Neural cell (in vitro differentiated cells): ENCODE measurements around the gene BCAP31. TPM values are rescaled to one million over a fixed set of nuclear protein-coding genes. Genes with fewer than 3 reads are reported as not detected.

Experiments
- H2AFZ ChIP-seq: fragments of 200-600, 300-800 bp; sonication (generic), shearing (Covaris generic); 2 replicates; pipeline ENCODE4 v1.6.0; 2014; ENCODE audit warnings: low read depth, mild to moderate bottlenecking, antibody characterized with exemption, low read length, moderate library complexity
- H3F3A ChIP-seq: fragments of 200-600 bp; shearing (Covaris generic); 2 replicates; pipeline ENCODE4 v1.6.1; 2016; ENCODE audit warnings: mild to moderate bottlenecking, moderate library complexity, mixed read lengths, antibody characterized with exemption, low read length; ENCODE audit not compliant: insufficient read depth, poor library complexity, severe bottlenecking
- H3K27ac ChIP-seq: fragments of 200-600, 300-800 bp; sonication (generic), shearing (Covaris generic); 2 replicates; pipeline ENCODE4 v1.5.1; 2014; ENCODE audit warnings: mild to moderate bottlenecking, low read length, moderate library complexity
- H3K27me3 ChIP-seq: fragments of 300-800, 200-600 bp; sonication (generic), shearing (Covaris generic); 2 replicates; pipeline ENCODE4 v1.6.0; 2014; ENCODE audit warnings: mild to moderate bottlenecking, low read depth, low read length, moderate library complexity; ENCODE audit not compliant: insufficient read depth
- H3K36me3 ChIP-seq: fragments of 300-800, 200-600 bp; sonication (generic), shearing (Covaris generic); 2 replicates; pipeline ENCODE4 v1.5.1; 2014; ENCODE audit warnings: mild to moderate bottlenecking, antibody characterized with exemption, low read length, moderate library complexity; ENCODE audit not compliant: insufficient read depth
- H3K4me2 ChIP-seq: fragments of 300-800, 200-600 bp; sonication (generic), shearing (Covaris generic); 2 replicates; pipeline ENCODE4 v1.6.0; 2014; ENCODE audit warnings: mild to moderate bottlenecking, low read length
- H3K4me3 ChIP-seq: fragments of 300-800, 200-600 bp; sonication (generic), shearing (Covaris generic); 2 replicates; pipeline ENCODE4 v1.5.1; 2014; ENCODE audit warnings: mild to moderate bottlenecking, low read length, moderate library complexity
- H3K79me2 ChIP-seq: fragments of 200-600 bp; shearing (Covaris generic); replicated peaks from 2 replicates; pipeline ENCODE4 v1.6.0; 2014; ENCODE audit warnings: mild to moderate bottlenecking, low read length, moderate library complexity; ENCODE audit not compliant: insufficient read depth
- H3K9ac ChIP-seq: fragments of 300-800, 200-600 bp; sonication (generic), shearing (Covaris generic); 2 replicates; pipeline ENCODE4 v1.6.1; 2016; ENCODE audit warnings: mild to moderate bottlenecking, low read length, mixed read lengths
- H3K9me2 ChIP-seq: fragments of 200-600 bp; shearing (Covaris generic); 2 replicates; pipeline ENCODE4 v1.6.1; 2016; ENCODE audit warnings: mild to moderate bottlenecking, low read length, mixed read lengths; ENCODE audit not compliant: insufficient read depth
- H3K9me3 ChIP-seq: fragments of 200-600, 300-800 bp; sonication (generic), shearing (Covaris generic); 2 replicates; pipeline ENCODE4 v1.6.1; 2016; ENCODE audit warnings: mild to moderate bottlenecking, mixed run types, low read length, moderate library complexity, mixed read lengths
- H4K20me1 ChIP-seq: fragments of 200-600 bp; shearing (Covaris generic); 2 replicates; pipeline ENCODE4 v1.6.1; 2016; ENCODE audit warnings: mild to moderate bottlenecking, mixed run types; ENCODE audit not compliant: insufficient read depth
- EP300 ChIP-seq: fragments of 450-650 bp; conservative IDR thresholded peaks from 2 replicates; pipeline ENCODE4 v1.6.1; 2014; ENCODE audit warnings: antibody characterized with exemption, mild to moderate bottlenecking, moderate library complexity; ENCODE audit not compliant: poor library complexity, severe bottlenecking
- EZH2 ChIP-seq: fragments of 200-600, 300-800 bp; shearing (Covaris generic), sonication (generic); IDR thresholded peaks from 2 replicates; pipeline ENCODE4 v1.6.1; 2014; ENCODE audit warnings: antibody characterized with exemption, low read length, borderline replicate concordance, mild to moderate bottlenecking; ENCODE audit not compliant: insufficient read depth, poor library complexity, severe bottlenecking
- MXI1 ChIP-seq: fragments of 450-650 bp; conservative IDR thresholded peaks from 2 replicates; pipeline ENCODE4 v1.6.1; 2014; ENCODE audit warnings: antibody characterized with exemption, mild to moderate bottlenecking; ENCODE audit not compliant: poor library complexity, severe bottlenecking
- POLR2AphosphoS5 ChIP-seq: IDR thresholded peaks from 2 replicates; pipeline ENCODE4 v1.6.1; 2012
- RAD21 ChIP-seq: fragments of 450-650 bp; conservative IDR thresholded peaks from 2 replicates; pipeline ENCODE4 v1.6.1; 2014; ENCODE audit warnings: antibody characterized with exemption, mild to moderate bottlenecking, moderate library complexity
- REST ChIP-seq: IDR thresholded peaks from 2 replicates; pipeline ENCODE4 v1.6.1; 2012; ENCODE audit warnings: borderline replicate concordance
- SMC3 ChIP-seq: fragments of 450-650 bp; conservative IDR thresholded peaks from 2 replicates; pipeline ENCODE4 v1.6.1; 2014; ENCODE audit warnings: antibody characterized with exemption, mild to moderate bottlenecking, moderate library complexity; ENCODE audit not compliant: poor library complexity
- TAF1 ChIP-seq: IDR thresholded peaks from 2 replicates; pipeline ENCODE4 v1.6.1; 2012; ENCODE audit warnings: low read depth
- polyA plus RNA-seq: library from polyadenylated mRNA; depleted of rRNA; stranded (reverse); fragments of >200 nt; gene quantifications from 2 replicates; pipeline ENCODE4 v1.2.3, GENCODE V29; 2014
- TF ChIP-seq, protein P1 (sequence below): fragments of 450-650 bp; IDR thresholded peaks from 2 replicates; pipeline ENCODE4 v1.5.1; 2014; ENCODE audit warnings: antibody characterized with exemption, mild to moderate bottlenecking, moderate library complexity; ENCODE audit not compliant: poor library complexity, severe bottlenecking

BCAP31 gene
- polyA plus RNA-seq, 1 donor from 2014 or later = 182 TPM

- Histone ChIP-seq H2AFZ (no peak overlapping the region), H3K36me3 (no peaks in the 10 kb centered on the region), H3K27ac (no peak overlapping the region), H3K9me2 (no peaks in the 10 kb centered on the region), H4K20me1 (no peaks in the 10 kb centered on the region), H3K9me3 (no peaks in the 10 kb centered on the region), H3K4me3 (no peak overlapping the region), H3K4me2 (no peak overlapping the region), H3K9ac (no peak overlapping the region), H3F3A (no peaks in the 10 kb centered on the region), H3K27me3 (no peaks in the 10 kb centered on the region), H3K79me2 (no peaks in the 10 kb centered on the region)
- TF ChIP-seq EP300 (no peak), SMC3 (no peak), TAF1 (no peak), REST (no peak), POLR2AphosphoS5 (no peak), EZH2 (no peak), MXI1 (no peak)
Measured at GRCh38 chrX:153769158-153769864, 45.1 kb upstream of the BCAP31 start.

GRCh38 chrX:153768311-153769157 is 44.3 kb upstream of the BCAP31 start:
- Histone ChIP-seq H3K27me3 (no peaks in the 10 kb centered on the region), H3K9ac (no peak overlapping the region), H3K4me3 (no peak overlapping the region), H3K9me3 (no peaks in the 10 kb centered on the region), H3K27ac (no peak overlapping the region), H3F3A (no peaks in the 10 kb centered on the region), H2AFZ (no peak overlapping the region), H4K20me1 (no peaks in the 10 kb centered on the region), H3K79me2 (no peaks in the 10 kb centered on the region), H3K9me2 (no peaks in the 10 kb centered on the region), H3K36me3 (no peaks in the 10 kb centered on the region), H3K4me2 (no peak overlapping the region)
- TF ChIP-seq MXI1 = no peak
- no peak for TF ChIP-seq EP300

DNA sequence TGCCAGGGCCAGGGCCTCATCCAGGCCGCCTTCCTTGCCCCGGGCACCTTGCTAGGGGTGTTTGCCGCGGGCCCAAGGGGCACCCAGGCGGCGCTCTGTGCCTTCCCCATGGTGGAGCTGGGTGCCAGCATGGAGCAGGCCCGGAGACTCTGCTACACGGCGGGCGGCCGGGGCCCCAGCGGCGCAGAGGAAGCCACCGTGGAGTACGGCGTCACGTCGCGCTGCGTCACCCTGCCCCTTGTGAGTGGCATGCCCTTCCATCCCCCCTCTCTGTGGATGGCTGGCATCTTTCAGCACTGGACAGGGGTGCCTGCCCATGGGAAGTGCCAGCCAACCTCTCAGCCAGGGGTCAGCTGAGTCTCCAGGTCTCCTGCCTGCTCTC is 43.5 kb upstream of the BCAP31 start:
- Histone ChIP-seq H3K4me3 (no peak overlapping the region), H3K27ac (no peak overlapping the region), H3F3A (no peaks in the 10 kb centered on the region), H3K27me3 (no peaks in the 10 kb centered on the region), H3K4me2 (no peak overlapping the region), H3K79me2 (no peaks in the 10 kb centered on the region), H3K9me3 (no peaks in the 10 kb centered on the region), H2AFZ (no peak overlapping the region), H3K9ac (no peak overlapping the region), H3K9me2 (no peaks in the 10 kb centered on the region), H3K36me3 (no peaks in the 10 kb centered on the region), H4K20me1 (no peaks in the 10 kb centered on the region)
- TF ChIP-seq MXI1 (no peak), SMC3 (no peak), REST (no peak), RAD21 (no peak)
- TF ChIP-seq, protein P1, sequence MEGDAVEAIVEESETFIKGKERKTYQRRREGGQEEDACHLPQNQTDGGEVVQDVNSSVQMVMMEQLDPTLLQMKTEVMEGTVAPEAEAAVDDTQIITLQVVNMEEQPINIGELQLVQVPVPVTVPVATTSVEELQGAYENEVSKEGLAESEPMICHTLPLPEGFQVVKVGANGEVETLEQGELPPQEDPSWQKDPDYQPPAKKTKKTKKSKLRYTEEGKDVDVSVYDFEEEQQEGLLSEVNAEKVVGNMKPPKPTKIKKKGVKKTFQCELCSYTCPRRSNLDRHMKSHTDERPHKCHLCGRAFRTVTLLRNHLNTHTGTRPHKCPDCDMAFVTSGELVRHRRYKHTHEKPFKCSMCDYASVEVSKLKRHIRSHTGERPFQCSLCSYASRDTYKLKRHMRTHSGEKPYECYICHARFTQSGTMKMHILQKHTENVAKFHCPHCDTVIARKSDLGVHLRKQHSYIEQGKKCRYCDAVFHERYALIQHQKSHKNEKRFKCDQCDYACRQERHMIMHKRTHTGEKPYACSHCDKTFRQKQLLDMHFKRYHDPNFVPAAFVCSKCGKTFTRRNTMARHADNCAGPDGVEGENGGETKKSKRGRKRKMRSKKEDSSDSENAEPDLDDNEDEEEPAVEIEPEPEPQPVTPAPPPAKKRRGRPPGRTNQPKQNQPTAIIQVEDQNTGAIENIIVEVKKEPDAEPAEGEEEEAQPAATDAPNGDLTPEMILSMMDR = no peak
